Measurements from ENCODE around the gene MBD5.

Gene MBD5

GRCh38 chr2:148209603-148210002, 188.7 kb downstream of the MBD5 start:
- H3K36me3 Mint-ChIP-seq (ENCODE audit: low read depth): no peaks in the 10 kb centered on the region
- DNase-seq: no peak
- no peaks in the 10 kb centered on the region for H3K4me1 Mint-ChIP-seq
- no peak overlapping the region for H3K27ac Mint-ChIP-seq
- no peaks in the 10 kb centered on the region for H3K9me3 Mint-ChIP-seq
- TF ChIP-seq, protein P1, sequence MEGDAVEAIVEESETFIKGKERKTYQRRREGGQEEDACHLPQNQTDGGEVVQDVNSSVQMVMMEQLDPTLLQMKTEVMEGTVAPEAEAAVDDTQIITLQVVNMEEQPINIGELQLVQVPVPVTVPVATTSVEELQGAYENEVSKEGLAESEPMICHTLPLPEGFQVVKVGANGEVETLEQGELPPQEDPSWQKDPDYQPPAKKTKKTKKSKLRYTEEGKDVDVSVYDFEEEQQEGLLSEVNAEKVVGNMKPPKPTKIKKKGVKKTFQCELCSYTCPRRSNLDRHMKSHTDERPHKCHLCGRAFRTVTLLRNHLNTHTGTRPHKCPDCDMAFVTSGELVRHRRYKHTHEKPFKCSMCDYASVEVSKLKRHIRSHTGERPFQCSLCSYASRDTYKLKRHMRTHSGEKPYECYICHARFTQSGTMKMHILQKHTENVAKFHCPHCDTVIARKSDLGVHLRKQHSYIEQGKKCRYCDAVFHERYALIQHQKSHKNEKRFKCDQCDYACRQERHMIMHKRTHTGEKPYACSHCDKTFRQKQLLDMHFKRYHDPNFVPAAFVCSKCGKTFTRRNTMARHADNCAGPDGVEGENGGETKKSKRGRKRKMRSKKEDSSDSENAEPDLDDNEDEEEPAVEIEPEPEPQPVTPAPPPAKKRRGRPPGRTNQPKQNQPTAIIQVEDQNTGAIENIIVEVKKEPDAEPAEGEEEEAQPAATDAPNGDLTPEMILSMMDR (IDR thresholded peaks at IDR 0.05): no peak
- H3K27me3 Mint-ChIP-seq (ENCODE audit: low read depth, poor library complexity): no peaks in the 10 kb centered on the region
- no peak overlapping the region for H3K4me3 Mint-ChIP-seq

- Mint-ChIP-seq H3K27me3 (ENCODE audit: low read depth, poor library complexity) (no peaks in the 10 kb centered on the region), H3K4me3 (no peak overlapping the region), H3K36me3 (ENCODE audit: low read depth) (peaks cover 29% of the 10 kb centered on the region), H3K27ac (no peak overlapping the region), H3K9me3 (peaks cover 29% of the 10 kb centered on the region), H3K4me1 (no peaks in the 10 kb centered on the region)
- DNase-seq: no peak
- TF ChIP-seq, protein P1 (IDR thresholded peaks at IDR 0.05): no peak
Observed at GRCh38 chr2:148218326-148219075, 197.6 kb downstream of the MBD5 start.

DNA sequence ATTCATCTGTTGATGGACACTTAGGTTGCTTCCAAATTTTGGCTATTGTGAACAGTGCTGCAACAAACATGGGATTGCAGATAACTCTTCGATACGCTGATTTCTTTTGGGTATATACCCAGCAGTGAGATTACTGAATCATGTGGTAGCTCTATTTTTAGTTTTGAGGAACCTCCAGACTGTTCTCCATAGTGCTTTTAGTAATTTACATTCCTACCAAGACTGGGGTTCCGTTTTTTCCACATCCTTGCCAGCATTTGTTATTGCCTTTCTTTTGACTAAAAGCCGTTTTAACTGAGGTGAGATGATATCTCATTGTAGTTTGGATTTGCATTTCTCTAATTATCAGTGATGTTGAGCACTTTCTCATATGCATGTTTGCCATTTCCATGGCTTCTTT, 200.3 kb downstream of the MBD5 start:
- TF ChIP-seq, protein P1 (IDR thresholded peaks at IDR 0.05): no peak
- no peaks in the 10 kb centered on the region for H3K4me1 Mint-ChIP-seq
- H3K27ac Mint-ChIP-seq: no peak overlapping the region
- peaks cover 51% of the 10 kb centered on the region for H3K36me3 Mint-ChIP-seq (ENCODE audit: low read depth)
- H3K4me3 Mint-ChIP-seq: no peak overlapping the region
- peaks cover 51% of the 10 kb centered on the region for H3K9me3 Mint-ChIP-seq
- no peak for DNase-seq
- H3K27me3 Mint-ChIP-seq (ENCODE audit: low read depth, poor library complexity): no peaks in the 10 kb centered on the region

DNA sequence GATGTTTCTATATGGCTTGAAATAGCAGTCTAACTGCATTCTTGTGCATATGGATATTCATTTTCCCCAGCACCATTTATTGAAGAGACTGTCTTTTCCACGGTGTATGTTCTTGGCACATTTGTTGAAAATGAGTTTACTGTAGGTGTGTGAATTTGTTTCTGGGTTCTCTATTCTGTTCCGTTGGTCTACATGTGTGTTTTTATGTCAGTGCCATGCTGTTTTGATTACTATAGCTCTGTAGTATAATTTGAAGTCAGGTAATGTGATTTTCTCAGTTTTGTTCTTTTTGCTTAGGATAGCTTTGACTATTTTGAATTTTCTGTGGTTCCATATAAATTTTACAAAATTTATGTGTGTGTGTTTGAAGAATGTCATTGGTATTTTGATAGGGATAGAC, 201.0 kb downstream of the MBD5 start:
- Mint-ChIP-seq H3K36me3 (ENCODE audit: low read depth) (peaks cover 51% of the 10 kb centered on the region), H3K27ac (no peak overlapping the region), H3K27me3 (ENCODE audit: low read depth, poor library complexity) (no peaks in the 10 kb centered on the region), H3K9me3 (peaks cover 55% of the 10 kb centered on the region), H3K4me3 (no peak overlapping the region), H3K4me1 (no peaks in the 10 kb centered on the region)
- TF ChIP-seq, protein P1 (IDR thresholded peaks at IDR 0.05): no peak
- no peak for DNase-seq

GRCh38 chr2:148231858-148232257, 211.0 kb downstream of the MBD5 start:
- TF ChIP-seq, protein P1 (IDR thresholded peaks at IDR 0.05): no peak
- Mint-ChIP-seq H3K27me3 (ENCODE audit: low read depth, poor library complexity) (no peaks in the 10 kb centered on the region), H3K36me3 (ENCODE audit: low read depth) (peaks cover 66% of the 10 kb centered on the region), H3K4me1 (peaks cover 7% of the 10 kb centered on the region), H3K9me3 (peaks cover 50% of the 10 kb centered on the region), H3K4me3 (no peak overlapping the region), H3K27ac (peak overlapping the region; percentile 20)
- no peak for DNase-seq

DNA sequence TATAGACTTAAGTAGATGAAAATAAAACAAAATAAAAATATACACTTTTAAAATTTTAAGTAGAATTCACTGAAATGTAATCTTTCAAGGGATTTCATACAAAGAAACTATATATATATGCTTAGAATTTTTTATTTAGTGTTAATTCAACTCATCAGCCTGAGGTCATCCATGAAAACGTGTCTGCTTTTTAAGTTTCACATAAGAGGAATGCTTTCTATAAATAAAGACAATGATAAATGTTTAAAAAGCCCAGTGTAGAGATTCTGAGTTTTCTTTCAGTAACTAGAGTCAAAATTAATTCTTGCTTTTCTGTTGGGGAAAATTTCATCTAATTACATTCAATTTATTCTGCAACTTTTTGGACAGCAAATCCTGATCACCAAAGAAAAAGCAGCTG, 213.3 kb downstream of the MBD5 start:
- no peak overlapping the region for H3K27ac Mint-ChIP-seq
- peaks cover 4% of the 10 kb centered on the region for H3K27me3 Mint-ChIP-seq (ENCODE audit: low read depth, poor library complexity)
- TF ChIP-seq, protein P1 (IDR thresholded peaks at IDR 0.05): no peak
- H3K4me1 Mint-ChIP-seq: peaks cover 7% of the 10 kb centered on the region
- no peak for DNase-seq
- no peak overlapping the region for H3K4me3 Mint-ChIP-seq
- H3K9me3 Mint-ChIP-seq: peaks cover 48% of the 10 kb centered on the region
- peaks cover 78% of the 10 kb centered on the region for H3K36me3 Mint-ChIP-seq (ENCODE audit: low read depth)
